Urinary bladder (tissue), 4 donors: ENCODE measurements around the gene ZNF888. TPM values are rescaled to one million over a fixed set of nuclear protein-coding genes. Genes with fewer than 3 reads are reported as not detected.

Experiments
- DNase-seq: peaks from one replicate; pipeline ENCODE4 v3.0.0-alpha.2; 2015; ENCODE audit errors: extremely low spot score
- H3K27ac ChIP-seq: one replicate; pipeline ENCODE4 v1.5.1; 2013; ENCODE audit warnings: low read depth, mild to moderate bottlenecking, moderate library complexity
- H3K36me3 ChIP-seq: one replicate; pipeline ENCODE4 v1.6.1; 2013; ENCODE audit warnings: mild to moderate bottlenecking, moderate library complexity; ENCODE audit not compliant: insufficient read depth
- H3K4me1 ChIP-seq: one replicate; pipeline ENCODE4 v1.6.1; 2013; ENCODE audit warnings: mild to moderate bottlenecking, moderate library complexity; ENCODE audit not compliant: insufficient read depth
- H3K4me3 ChIP-seq: one replicate; pipeline ENCODE4 v1.5.1; 2013; ENCODE audit warnings: low read depth, low read length
- WGBS: extraction: QIAGEN DNeasy Blood & Tissue Kit; methylation state at CpG from one replicate; pipeline ENCODE4 v1.1.7; 2013; 5-methylcytosine and 5-hydroxymethylcytosine counted together
- polyA plus RNA-seq: library from polyadenylated mRNA; stranded (reverse); fragments of 200-250 nt; gene quantifications from one replicate; pipeline ENCODE4 v1.2.3, GENCODE V29; 2013
- total RNA-seq: library from RNA; depleted of rRNA; stranded (reverse); fragments of >200 nt; gene quantifications from one replicate; pipeline ENCODE4 v1.2.3, GENCODE V29; 2014
- donor health status: healthy with polysubstance abuse.
- donor health status: healthy.

Gene ZNF888
- 21.3 TPM for total RNA-seq
- 4.2 TPM for polyA plus RNA-seq

DNA sequence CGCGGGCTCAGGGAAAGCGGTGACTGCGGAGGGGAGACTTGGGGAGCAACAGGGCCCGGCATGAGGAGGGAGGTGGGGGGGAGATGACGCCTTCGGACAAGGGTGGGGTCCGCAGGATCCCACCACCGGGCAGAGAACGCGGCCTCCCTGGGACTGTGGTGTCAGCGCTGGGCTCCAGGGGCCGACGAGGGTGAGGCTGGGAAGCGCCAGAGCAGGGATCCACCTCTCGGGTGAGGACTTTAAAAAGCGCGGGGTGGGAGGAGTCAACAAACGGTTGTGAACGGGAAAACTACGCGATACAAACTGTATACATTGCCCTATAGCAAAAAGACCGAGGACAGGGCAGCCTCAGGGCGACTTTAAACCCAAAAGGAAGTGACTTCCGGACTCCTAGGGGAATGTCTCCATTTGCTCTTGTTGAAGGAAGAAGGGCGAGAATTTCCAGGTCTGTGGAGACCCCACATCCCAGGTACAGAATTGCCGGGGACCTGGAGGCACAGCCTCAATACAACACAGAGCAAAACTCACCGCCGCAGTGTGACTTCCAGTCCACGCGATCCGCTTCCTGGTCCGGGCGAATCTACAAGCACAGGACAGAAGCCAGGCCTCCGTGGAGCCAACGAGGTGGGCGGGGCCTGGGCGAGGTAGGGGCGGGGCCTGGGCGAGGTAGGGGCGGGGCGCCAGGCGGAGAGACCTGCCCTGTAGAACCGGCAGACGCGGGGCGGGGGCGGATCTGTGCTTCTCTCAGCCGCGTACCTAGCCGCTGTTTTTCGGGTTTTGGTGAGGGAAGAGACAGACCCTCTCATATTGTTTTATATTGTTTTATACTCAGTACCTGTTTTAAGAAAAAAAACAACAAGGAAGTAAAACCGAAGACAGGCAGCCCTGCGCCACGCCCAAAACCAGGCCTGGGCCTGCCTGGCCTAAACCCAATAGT, at the start of gene ZNF888:
TSS of gene ZNF888 (minus strand) at position 588 of the 937 bp plus-strand sequence. CDS start 5,555 bp downstream, outside the sequence.
- no peaks in the 10 kb centered on the region for H3K4me1 ChIP-seq
- peak within 1 kb of the TSS; percentile 56 for H3K4me3 ChIP-seq
- no peaks in the 10 kb centered on the region for H3K36me3 ChIP-seq
- 2% methylated on average over 55 of the region's 55 CpGs for WGBS
- H3K27ac ChIP-seq = peak within 1 kb of the TSS; percentile 86
- peak; percentile 77 for DNase-seq

DNA sequence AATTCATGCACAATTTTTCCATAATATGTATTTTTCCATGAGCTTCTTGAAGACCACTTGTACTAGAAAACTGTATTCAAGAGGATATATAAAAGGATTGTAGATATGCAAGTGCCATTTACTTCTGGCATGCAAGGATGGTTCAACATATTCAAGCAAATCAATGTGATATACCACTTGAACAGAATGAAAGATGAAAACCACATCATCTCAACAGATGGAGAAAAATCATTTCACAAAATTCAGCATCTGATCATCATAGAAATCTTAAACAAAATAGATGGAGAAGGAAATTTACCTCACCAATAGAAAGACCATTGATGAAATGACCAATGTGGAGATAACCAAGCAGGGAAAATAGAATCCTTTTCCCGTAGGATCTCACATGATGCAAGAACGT, 44.5 kb upstream of the ZNF888 start:
- H3K4me3 ChIP-seq = no peak overlapping the region
- peaks cover 2% of the 10 kb centered on the region for H3K36me3 ChIP-seq
- DNase-seq = no peak
- no peaks in the 10 kb centered on the region for H3K4me1 ChIP-seq
- no peak overlapping the region for H3K27ac ChIP-seq
- 96% methylated on average over 2 of the region's 2 CpGs for WGBS

DNA sequence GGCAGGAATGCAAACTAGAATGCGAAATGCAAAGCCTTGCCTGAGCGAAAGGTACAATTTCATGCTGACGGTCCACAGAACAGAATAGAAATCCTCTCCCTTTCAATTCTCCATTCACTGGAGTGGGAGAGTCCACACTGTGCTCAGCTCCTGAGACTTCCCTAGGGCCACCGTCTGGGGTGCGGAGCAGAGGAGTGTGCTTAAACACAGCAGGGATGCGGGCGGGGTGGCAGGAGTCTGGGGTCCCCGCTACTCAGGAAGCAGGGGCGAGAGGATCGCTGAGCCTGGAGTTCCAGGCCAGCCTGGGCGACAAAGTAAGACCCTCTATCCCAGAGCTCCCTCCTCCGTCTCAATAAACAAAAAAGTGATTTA, 40.0 kb upstream of the ZNF888 start:
- H3K4me1 ChIP-seq = peaks cover 2% of the 10 kb centered on the region
- no peaks in the 10 kb centered on the region for H3K36me3 ChIP-seq
- 1% methylated on average over 12 of the region's 12 CpGs for WGBS
- H3K4me3 ChIP-seq = peak overlapping the region; percentile 53
- DNase-seq = no peak
- peak overlapping the region; percentile 72 for H3K27ac ChIP-seq

DNA sequence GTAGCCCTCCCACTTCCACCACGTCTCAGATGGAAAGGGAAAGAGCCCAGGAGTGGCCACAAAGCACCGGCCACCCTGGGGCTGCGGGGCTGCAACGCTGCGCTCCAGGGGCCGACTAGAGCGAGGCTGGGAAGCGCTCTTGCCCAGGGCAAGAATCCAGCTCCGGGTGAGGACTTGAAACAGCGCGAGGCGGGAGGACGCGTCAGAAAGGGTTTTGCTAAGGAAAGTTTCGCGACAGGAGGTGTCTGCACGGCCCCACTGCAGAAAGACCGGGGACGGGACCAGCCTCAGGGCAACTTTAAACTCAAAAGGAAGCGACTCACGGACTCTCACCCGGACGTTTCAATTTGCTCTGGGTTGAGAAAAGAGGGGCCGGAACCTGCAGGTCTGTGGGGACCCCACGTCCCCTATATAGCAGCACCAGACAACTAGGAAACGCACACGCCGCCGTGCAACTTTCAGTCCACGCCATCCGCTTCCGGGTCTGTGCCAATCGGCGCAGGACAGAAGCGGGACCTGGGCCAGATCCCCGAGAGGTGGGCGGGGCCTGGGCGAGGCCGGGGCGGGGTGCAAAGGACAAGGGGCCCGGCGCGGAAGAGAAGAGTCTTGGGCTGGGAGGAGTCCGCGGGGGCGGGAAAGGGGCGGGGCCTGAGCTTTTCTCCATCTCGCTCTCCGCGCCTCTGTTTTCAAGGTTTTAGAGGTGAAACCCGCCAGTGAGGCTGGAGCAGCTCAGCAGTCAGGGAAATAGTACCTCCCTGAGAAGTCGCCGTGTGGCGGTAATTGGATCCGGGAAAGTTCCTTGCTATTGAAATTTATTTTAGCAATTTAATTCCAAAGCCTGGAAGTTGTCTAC, 39.4 kb upstream of the ZNF888 start, which contains the start of gene ZNF816:
TSS of gene ZNF816 (minus strand) at position 488 of the 853 bp plus-strand sequence. CDS start 6,792 bp downstream, outside the sequence.
- peak within 1 kb of the TSS; percentile 72 for H3K27ac ChIP-seq
- peak within 1 kb of the TSS; percentile 53 for H3K4me3 ChIP-seq

DNA sequence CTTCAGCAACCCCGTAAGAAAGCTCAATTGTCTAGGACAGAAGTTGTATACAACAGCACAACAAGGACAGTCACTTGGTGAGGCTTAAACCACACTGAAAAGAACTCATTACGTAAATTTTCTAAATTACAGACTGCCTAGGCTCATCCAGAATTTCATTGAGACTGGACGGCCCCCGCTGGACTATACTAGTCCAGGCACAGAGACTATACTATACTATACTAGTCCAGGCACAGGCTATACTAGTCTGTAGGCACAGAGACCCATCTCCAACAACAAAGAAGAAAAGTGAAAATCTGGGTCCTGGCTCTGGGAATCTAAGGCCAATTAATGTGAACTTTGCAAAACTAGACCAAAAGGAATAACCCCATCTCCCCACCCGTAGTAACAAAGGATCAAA, 38.8 kb upstream of the ZNF888 start:
- peak overlapping the region; percentile 53 for H3K4me3 ChIP-seq
- DNase-seq = no peak
- 23% methylated on average over 5 of the region's 5 CpGs for WGBS

More for the DNA sequence above, 39.4 kb upstream of the ZNF888 start, which contains the start of gene ZNF816:
- DNase-seq = peak; percentile 89
- under 1% methylated on average over 55 of the region's 55 CpGs for WGBS
- H3K36me3 ChIP-seq = no peaks in the 10 kb centered on the region
- peaks cover 2% of the 10 kb centered on the region for H3K4me1 ChIP-seq

DNA sequence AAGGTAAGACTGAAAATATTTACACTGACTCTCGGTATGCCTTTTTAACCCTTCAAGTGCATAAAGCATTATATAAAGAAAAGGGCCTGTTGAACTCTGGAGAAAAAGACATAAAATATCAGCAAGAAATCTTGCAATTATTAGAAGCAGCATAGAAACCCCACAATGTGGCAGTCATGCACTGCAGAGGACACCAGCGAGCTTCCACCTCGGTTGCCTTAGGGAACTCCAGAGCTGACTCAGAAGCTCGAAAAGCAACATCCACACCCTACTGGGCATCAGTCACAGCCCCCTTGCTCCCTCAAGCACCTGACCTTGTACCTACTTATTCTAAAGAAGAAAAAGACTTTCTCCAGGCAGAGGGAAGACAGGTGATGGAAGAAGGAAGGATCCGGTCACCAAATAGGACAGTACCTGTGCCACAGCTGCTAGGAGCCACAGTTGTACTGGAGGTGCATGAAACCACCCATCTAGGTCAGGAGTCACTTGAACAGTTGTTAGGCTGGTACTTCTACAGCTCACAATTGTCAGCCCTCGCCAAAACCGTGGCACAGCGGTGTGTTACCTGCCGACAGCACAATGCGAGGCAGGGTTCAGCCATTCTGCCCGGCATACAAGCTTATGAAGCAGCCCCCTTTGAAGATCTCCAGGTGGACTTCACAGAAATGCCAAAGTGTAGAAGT, 36.5 kb upstream of the ZNF888 start:
- H3K4me1 ChIP-seq = peaks cover 2% of the 10 kb centered on the region
- DNase-seq = no peak
- H3K4me3 ChIP-seq = no peak overlapping the region
- no peak overlapping the region for H3K27ac ChIP-seq
- H3K36me3 ChIP-seq = no peaks in the 10 kb centered on the region
- 79% methylated on average over 11 of the region's 11 CpGs for WGBS

More for the DNA sequence above, 38.8 kb upstream of the ZNF888 start:
- Histone ChIP-seq H3K36me3 (no peaks in the 10 kb centered on the region), H3K4me1 (peaks cover 2% of the 10 kb centered on the region), H3K27ac (peak overlapping the region; percentile 28)

DNA sequence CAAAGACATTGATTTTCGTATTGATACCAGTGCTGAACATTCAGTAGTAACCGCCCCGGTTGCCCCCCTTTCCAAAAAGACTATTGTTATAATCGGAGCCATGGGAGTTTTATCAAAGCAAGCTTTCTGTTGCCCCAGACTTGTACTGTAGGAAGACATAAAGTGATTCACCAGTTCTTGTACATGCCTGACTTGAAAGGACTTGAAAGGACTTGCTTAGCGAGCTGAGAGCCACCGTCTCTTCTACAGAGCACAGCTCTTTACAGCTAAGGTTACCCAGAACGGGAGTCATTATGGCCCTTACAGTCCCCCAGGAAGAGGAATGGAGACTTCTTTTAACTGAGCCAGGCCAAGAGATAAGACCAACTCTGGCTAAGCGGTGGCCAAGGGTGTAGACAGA, 34.4 kb upstream of the ZNF888 start:
- Histone ChIP-seq H3K4me3 (no peak overlapping the region), H3K27ac (no peak overlapping the region), H3K36me3 (peaks cover 3% of the 10 kb centered on the region), H3K4me1 (peaks cover 2% of the 10 kb centered on the region)
- 84% methylated on average over 8 of the region's 8 CpGs for WGBS
- no peak for DNase-seq

DNA sequence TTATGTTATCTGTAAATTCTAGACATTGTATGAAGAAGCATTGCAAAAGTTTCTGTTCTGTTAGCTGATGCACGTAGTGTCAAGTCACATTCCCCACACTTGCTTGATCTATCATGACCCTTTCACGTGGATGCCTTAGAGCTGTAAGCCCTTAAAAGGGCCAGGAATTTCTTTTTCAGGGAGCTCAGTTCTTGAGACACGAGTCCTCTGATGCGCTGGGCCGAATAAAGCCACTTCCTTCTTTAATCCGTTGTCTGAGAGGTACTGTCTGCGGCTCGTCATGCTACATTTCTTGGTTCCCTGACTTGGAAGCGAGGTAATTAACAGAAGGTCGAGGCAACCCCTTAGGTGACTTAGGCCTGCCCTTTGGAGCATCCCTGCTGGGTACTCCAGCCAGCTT, 33.7 kb upstream of the ZNF888 start:
- no peak overlapping the region for H3K4me3 ChIP-seq
- peaks cover 7% of the 10 kb centered on the region for H3K36me3 ChIP-seq
- peaks cover 2% of the 10 kb centered on the region for H3K4me1 ChIP-seq
- WGBS = 93% methylated on average over 10 of the region's 10 CpGs
- no peak for DNase-seq
- no peak overlapping the region for H3K27ac ChIP-seq

DNA sequence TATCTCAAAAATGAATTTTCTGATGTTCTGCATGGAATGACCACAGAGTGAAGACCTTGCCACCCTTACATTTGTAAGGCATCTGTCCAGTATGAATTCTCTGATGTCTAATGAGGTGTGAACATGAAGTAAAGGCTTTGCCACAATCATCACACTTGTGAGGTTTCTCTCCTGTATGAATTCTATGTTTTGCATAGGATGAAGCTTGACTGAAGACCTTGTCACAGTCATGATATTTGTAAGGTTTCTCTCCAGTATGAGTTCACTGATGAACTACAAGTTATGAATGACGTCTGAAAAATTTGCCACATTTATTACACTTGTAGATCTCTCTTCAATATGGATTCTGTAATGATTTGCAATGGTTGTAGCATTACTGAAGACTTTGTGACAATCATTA, 26.2 kb upstream of the ZNF888 start:
- H3K27ac ChIP-seq = no peak overlapping the region
- H3K4me3 ChIP-seq = no peak overlapping the region
- H3K4me1 ChIP-seq = no peaks in the 10 kb centered on the region
- H3K36me3 ChIP-seq = peaks cover 11% of the 10 kb centered on the region
- DNase-seq = no peak
- 0% methylated on average over 1 of the region's 1 CpG for WGBS

DNA sequence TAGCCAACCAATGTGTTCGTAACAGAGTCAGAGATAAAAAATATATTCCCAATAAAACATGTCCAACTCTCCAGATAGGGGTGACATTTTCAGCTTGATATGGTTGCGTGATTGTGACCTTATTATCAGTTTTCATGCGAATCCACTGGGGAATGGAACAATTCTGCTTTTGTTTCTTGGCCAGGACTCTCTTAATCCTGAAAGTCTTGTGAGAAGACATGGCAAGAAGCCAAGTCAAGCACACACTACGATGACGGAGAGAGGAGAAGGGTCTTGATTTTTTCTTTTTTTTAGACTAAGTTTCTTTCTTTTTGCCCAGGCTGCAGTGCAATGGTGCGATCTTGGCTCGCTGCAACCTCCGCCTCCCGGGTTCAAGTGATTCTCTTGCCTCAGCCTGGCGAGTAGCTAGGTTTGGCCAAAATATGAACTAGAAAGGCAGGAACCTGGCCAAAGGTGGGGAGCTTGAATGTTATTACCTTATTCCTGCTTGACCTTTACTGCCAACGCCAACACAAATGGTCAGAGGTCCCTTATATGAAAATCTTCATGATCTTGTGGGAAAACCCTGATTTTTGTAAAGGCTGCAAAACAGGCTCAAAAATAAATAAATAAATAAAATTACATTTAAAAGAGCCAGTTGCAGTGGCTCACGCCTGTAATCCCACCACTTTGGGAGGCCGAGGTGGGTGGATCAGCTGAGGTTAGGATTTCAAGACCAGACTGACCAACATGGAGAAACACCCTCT, 25.0 kb upstream of the ZNF888 start:
- no peak overlapping the region for H3K4me3 ChIP-seq
- no peak for DNase-seq
- H3K27ac ChIP-seq = no peak overlapping the region
- no peaks in the 10 kb centered on the region for H3K4me1 ChIP-seq
- WGBS = 91% methylated on average over 13 of the region's 13 CpGs
- peaks cover 11% of the 10 kb centered on the region for H3K36me3 ChIP-seq

DNA sequence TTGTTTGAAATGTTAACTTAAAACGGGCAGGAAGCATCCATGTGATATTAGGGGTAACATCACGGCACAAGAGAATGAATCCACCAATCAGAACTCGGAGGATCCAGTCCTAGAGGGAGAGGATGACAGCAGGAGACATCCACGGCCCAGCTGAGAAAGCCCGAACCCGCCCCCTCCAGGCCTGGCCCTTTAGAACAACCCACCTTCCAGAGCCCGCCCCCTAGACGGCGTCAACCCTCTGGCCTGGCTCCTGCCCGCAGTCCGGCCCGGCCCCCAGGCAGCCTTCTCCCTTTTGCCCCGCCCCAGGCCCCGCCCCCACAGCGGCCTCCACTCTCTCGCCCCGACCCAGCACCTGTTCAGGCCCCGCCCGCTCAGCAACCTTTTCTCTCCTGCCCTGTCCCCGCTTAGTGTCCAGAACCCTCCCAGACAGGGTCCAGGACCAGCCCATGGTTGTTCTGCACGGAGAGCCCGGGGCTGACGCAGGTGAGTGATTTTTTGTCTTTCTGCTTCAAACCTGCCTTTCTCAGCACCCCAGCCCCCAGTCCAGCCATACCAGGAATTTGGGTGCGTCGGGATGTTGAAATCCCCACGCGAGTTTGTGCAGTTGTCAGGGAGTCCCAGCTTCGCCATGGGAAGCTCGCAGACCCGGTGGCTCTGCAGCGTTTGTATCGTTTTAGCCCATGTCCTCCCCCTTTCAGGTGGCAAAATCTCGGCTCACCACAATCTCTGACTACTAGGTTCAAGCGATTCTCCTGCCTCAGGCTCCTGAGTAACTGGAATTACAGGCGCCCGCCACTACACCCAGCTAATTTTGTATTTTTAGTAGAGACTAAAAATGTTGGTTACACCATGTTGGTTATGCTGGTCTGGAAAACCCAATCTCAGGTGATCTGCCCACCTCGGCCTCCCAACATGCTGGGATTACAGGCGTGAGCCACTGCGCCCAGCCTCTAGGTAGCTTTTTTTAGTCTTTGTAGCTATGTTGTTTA, 23.4 kb upstream of the ZNF888 start:
- no peak overlapping the region for H3K27ac ChIP-seq
- H3K4me1 ChIP-seq = no peaks in the 10 kb centered on the region
- DNase-seq = no peak
- no peak overlapping the region for H3K4me3 ChIP-seq
- peaks cover 2% of the 10 kb centered on the region for H3K36me3 ChIP-seq
- WGBS = 21% methylated on average over 38 of the region's 39 CpGs
